GM13977 (cell line): ENCODE results near the gene GDPD1.
"Not testable (repeated sequence)": the region's sequence is repeated elsewhere in the genome, so short reads cannot be mapped to it uniquely, and the experiment has no call there.

ENCODE experiments used
- DNase-seq: peaks from one replicate; pipeline ENCODE4 v3.0.0; 2012; ENCODE audit warnings: low spot score
- CTCF ChIP-seq: IDR thresholded peaks from 2 replicates; pipeline ENCODE4 v1.5.1; 2012; ENCODE audit warnings: mild to moderate bottlenecking, control low read depth; ENCODE audit not compliant: insufficient read depth; ENCODE audit errors: extremely low read depth, missing control alignments
- in situ Hi-C: fragments of 300-500 bp; cut with MboI; formaldehyde crosslinking; loops from one replicate; pipeline ENCODE4 v1.12.0; 2022; ENCODE audit warnings: low sequenced_read_pairs, low pct_unique_long_range_greater_than_20kb, mixed read lengths, inconsistent platforms; ENCODE audit not compliant: unreplicated experiment

Gene GDPD1

GRCh38 chr17:59289981-59290301 lies 69.6 kb downstream of the GDPD1 start:
- no peak for DNase-seq
- in situ Hi-C loops = no loop called here
- no peak for TF ChIP-seq CTCF

GRCh38 chr17:59290302-59290998 lies 70.1 kb downstream of the GDPD1 start:
- DNase-seq, in situ Hi-C loops: not testable (repeated sequence)

GRCh38 chr17:59292174-59292523 lies 71.8 kb downstream of the GDPD1 start:
- in situ Hi-C loops = no loop called here
- TF ChIP-seq CTCF = no peak

GRCh38 chr17:59296190-59296589 lies 75.9 kb downstream of the GDPD1 start:
- no peak for TF ChIP-seq CTCF
- in situ Hi-C loops = no loop called here

More at GRCh38 chr17:59292174-59292523, 71.8 kb downstream of the GDPD1 start:
- no peak for DNase-seq

GRCh38 chr17:59298521-59298920 lies 78.2 kb downstream of the GDPD1 start:
- DNase-seq = no peak
- TF ChIP-seq CTCF = no peak
- in situ Hi-C loops = no loop called here

More at GRCh38 chr17:59296190-59296589, 75.9 kb downstream of the GDPD1 start:
- DNase-seq = no peak

- TF ChIP-seq CTCF = no peak
- in situ Hi-C loops = no loop called here
- DNase-seq = no peak
Observed at GRCh38 chr17:59299400-59300092, 79.2 kb downstream of the GDPD1 start.

GRCh38 chr17:59300941-59301340 lies 80.6 kb downstream of the GDPD1 start:
- in situ Hi-C loops = no loop called here
- DNase-seq = no peak
- no peak for TF ChIP-seq CTCF
